ENCODE data around the gene NPPC.

NPPC gene

DNA sequence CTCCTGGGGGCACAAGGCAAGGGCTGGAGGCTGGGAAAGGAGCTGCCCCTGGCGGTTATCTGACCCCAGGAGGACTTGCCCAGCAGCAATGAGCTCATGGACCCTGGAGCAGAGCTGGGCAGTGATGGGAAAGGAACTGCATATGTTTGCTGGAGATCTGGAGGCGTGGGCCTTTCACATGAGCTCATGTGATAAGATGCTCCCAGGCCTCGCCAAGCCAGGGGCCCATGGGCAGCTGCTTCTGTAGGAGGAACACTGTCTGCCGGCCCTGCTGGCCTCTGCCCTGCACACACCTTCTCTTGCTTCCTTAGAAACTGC lies 9.0 kb upstream of the NPPC start:
- no peak; the same call in 2 of the 3 replicates for ATAC-seq

DNA sequence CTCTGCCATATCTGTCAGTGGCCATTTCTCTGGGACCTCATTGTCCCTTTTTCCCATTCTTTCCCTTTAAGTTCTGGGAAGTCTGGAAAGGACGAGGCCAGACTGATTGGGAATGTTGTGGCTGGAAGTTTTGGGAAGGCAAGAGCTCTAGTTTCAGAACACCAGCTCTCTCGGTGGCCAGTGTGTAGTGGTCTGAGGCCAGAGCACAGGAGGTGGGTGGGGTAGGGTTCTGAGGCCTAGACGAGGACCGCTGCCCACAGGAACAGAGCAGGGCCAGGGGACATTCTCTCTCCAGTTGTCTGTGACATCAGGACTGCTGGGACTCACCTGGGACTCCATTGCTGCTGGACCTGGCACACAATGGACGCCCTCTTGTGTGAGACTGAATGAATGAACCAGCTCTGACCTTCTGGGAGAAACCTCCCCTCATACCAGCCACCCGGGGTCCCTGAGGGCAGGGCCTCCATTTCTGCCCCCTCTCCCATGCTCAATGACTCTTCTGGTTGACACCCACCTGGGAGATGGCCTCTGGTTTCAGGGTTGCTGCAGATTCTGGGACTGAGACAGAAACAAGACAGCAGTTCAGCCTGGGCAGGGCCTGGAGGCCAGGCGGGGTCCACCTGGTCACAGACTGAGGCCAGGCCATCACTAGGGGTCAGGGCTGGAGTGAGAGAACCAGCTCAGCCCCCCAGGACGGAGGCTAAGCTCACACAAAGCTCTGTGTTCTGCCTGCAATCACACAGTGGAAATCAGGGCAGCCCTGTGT lies 8.4 kb upstream of the NPPC start:
- ATAC-seq = no peak

More for the DNA sequence above, 9.0 kb upstream of the NPPC start:
- no peak for TF ChIP-seq CSDC2 (CRISPR knock-in tag; IDR thresholded peaks at IDR 0.05)
- TF ChIP-seq, protein P1, sequence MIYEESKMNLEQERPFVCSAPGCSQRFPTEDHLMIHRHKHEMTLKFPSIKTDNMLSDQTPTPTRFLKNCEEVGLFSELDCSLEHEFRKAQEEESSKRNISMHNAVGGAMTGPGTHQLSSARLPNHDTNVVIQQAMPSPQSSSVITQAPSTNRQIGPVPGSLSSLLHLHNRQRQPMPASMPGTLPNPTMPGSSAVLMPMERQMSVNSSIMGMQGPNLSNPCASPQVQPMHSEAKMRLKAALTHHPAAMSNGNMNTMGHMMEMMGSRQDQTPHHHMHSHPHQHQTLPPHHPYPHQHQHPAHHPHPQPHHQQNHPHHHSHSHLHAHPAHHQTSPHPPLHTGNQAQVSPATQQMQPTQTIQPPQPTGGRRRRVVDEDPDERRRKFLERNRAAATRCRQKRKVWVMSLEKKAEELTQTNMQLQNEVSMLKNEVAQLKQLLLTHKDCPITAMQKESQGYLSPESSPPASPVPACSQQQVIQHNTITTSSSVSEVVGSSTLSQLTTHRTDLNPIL (CRISPR knock-in tag; IDR thresholded peaks at IDR 0.05; ENCODE audit: low read depth) = no peak
- TF ChIP-seq ISL1 (CRISPR knock-in tag; IDR thresholded peaks at IDR 0.05) = no peak
- TF ChIP-seq, protein P2, sequence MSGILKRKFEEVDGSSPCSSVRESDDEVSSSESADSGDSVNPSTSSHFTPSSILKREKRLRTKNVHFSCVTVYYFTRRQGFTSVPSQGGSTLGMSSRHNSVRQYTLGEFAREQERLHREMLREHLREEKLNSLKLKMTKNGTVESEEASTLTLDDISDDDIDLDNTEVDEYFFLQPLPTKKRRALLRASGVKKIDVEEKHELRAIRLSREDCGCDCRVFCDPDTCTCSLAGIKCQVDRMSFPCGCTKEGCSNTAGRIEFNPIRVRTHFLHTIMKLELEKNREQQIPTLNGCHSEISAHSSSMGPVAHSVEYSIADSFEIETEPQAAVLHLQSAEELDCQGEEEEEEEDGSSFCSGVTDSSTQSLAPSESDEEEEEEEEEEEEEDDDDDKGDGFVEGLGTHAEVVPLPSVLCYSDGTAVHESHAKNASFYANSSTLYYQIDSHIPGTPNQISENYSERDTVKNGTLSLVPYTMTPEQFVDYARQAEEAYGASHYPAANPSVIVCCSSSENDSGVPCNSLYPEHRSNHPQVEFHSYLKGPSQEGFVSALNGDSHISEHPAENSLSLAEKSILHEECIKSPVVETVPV (CRISPR knock-in tag; IDR thresholded peaks at IDR 0.05) = no peak
- TF ChIP-seq, protein P3, sequence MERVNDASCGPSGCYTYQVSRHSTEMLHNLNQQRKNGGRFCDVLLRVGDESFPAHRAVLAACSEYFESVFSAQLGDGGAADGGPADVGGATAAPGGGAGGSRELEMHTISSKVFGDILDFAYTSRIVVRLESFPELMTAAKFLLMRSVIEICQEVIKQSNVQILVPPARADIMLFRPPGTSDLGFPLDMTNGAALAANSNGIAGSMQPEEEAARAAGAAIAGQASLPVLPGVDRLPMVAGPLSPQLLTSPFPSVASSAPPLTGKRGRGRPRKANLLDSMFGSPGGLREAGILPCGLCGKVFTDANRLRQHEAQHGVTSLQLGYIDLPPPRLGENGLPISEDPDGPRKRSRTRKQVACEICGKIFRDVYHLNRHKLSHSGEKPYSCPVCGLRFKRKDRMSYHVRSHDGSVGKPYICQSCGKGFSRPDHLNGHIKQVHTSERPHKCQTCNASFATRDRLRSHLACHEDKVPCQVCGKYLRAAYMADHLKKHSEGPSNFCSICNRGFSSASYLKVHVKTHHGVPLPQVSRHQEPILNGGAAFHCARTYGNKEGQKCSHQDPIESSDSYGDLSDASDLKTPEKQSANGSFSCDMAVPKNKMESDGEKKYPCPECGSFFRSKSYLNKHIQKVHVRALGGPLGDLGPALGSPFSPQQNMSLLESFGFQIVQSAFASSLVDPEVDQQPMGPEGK (CRISPR knock-in tag; IDR thresholded peaks at IDR 0.05; ENCODE audit: borderline replicate concordance) = no peak
- no peak for TF ChIP-seq OSR1 (CRISPR knock-in tag; IDR thresholded peaks at IDR 0.05)
- TF ChIP-seq, protein P4, sequence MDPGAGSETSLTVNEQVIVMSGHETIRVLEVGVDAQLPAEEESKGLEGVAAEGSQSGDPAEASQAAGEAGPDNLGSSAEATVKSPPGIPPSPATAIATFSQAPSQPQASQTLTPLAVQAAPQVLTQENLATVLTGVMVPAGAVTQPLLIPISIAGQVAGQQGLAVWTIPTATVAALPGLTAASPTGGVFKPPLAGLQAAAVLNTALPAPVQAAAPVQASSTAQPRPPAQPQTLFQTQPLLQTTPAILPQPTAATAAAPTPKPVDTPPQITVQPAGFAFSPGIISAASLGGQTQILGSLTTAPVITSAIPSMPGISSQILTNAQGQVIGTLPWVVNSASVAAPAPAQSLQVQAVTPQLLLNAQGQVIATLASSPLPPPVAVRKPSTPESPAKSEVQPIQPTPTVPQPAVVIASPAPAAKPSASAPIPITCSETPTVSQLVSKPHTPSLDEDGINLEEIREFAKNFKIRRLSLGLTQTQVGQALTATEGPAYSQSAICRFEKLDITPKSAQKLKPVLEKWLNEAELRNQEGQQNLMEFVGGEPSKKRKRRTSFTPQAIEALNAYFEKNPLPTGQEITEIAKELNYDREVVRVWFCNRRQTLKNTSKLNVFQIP (CRISPR knock-in tag; IDR thresholded peaks at IDR 0.05; ENCODE audit: borderline replicate concordance, low read depth) = no peak
- TF ChIP-seq, protein P5, sequence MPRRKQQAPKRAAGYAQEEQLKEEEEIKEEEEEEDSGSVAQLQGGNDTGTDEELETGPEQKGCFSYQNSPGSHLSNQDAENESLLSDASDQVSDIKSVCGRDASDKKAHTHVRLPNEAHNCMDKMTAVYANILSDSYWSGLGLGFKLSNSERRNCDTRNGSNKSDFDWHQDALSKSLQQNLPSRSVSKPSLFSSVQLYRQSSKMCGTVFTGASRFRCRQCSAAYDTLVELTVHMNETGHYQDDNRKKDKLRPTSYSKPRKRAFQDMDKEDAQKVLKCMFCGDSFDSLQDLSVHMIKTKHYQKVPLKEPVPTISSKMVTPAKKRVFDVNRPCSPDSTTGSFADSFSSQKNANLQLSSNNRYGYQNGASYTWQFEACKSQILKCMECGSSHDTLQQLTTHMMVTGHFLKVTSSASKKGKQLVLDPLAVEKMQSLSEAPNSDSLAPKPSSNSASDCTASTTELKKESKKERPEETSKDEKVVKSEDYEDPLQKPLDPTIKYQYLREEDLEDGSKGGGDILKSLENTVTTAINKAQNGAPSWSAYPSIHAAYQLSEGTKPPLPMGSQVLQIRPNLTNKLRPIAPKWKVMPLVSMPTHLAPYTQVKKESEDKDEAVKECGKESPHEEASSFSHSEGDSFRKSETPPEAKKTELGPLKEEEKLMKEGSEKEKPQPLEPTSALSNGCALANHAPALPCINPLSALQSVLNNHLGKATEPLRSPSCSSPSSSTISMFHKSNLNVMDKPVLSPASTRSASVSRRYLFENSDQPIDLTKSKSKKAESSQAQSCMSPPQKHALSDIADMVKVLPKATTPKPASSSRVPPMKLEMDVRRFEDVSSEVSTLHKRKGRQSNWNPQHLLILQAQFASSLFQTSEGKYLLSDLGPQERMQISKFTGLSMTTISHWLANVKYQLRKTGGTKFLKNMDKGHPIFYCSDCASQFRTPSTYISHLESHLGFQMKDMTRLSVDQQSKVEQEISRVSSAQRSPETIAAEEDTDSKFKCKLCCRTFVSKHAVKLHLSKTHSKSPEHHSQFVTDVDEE (CRISPR knock-in tag; IDR thresholded peaks at IDR 0.05) = no peak
- TF ChIP-seq ZNF565 (CRISPR knock-in tag; conservative IDR thresholded peaks at IDR 0.05; ENCODE audit: low read depth) = no peak
- no peak for TF ChIP-seq BACH2 (CRISPR knock-in tag; IDR thresholded peaks at IDR 0.05; ENCODE audit: borderline replicate concordance)
- TF ChIP-seq ARNTL (CRISPR knock-in tag; IDR thresholded peaks at IDR 0.05; ENCODE audit: borderline replicate concordance, low read depth) = no peak

DNA sequence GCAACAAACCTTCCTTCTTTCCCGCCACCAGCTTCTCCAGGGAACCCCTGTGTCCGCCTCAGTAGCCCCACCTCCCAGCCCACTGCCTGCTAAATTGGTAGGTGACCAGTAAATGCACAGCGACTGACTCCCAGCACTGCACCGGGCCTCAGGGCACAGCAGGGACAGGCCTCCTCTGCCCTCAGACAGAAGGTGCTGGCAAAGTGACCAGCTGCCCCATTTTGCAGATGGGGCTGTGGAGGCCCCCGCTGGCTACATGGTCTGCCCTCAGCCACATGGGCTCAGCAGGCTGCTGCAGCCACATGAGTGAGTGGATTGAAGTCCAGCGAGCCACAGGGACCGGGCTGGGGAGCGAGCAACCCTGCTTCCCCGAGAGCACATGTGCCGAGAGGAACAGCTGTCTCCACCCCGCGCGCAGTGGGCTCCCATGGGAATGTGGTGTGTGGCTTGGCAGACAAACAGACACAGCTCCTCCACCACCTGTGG lies 7.8 kb upstream of the NPPC start:
- ATAC-seq = no peak

More for the DNA sequence above, 8.4 kb upstream of the NPPC start:
- TF ChIP-seq, protein P1 (CRISPR knock-in tag; IDR thresholded peaks at IDR 0.05; ENCODE audit: low read depth) = no peak

More for the DNA sequence above, 7.8 kb upstream of the NPPC start:
- TF ChIP-seq TOX (CRISPR knock-in tag; IDR thresholded peaks at IDR 0.05; ENCODE audit: borderline replicate concordance) (no peak), ZNF8 (CRISPR knock-in tag; IDR thresholded peaks at IDR 0.05) (no peak), RARB (CRISPR knock-in tag; IDR thresholded peaks at IDR 0.05) (no peak), CSDC2 (CRISPR knock-in tag; IDR thresholded peaks at IDR 0.05) (no peak)
- TF ChIP-seq, protein P5 (CRISPR knock-in tag; IDR thresholded peaks at IDR 0.05) = no peak

Measured in SK-N-SH treated with all-trans-retinoic acid at 6 μM for 48 hours (cell line).